GM18951 (cell line): ENCODE measurements around the gene RNFT2.

Source experiments
- POLR2A ChIP-seq: IDR thresholded peaks from 4 replicates; pipeline ENCODE4 v1.6.1; 2011; ENCODE audit warnings: mild to moderate bottlenecking; ENCODE audit not compliant: insufficient read length, insufficient read depth; ENCODE audit errors: extremely low read depth
- in situ Hi-C: fragments of 300-500 bp; cut with MboI; formaldehyde crosslinking; loops from one replicate; pipeline ENCODE4 v1.12.0; 2022; ENCODE audit warnings: low sequenced_read_pairs, mixed read lengths, inconsistent platforms; ENCODE audit not compliant: unreplicated experiment

The RNFT2 gene

DNA sequence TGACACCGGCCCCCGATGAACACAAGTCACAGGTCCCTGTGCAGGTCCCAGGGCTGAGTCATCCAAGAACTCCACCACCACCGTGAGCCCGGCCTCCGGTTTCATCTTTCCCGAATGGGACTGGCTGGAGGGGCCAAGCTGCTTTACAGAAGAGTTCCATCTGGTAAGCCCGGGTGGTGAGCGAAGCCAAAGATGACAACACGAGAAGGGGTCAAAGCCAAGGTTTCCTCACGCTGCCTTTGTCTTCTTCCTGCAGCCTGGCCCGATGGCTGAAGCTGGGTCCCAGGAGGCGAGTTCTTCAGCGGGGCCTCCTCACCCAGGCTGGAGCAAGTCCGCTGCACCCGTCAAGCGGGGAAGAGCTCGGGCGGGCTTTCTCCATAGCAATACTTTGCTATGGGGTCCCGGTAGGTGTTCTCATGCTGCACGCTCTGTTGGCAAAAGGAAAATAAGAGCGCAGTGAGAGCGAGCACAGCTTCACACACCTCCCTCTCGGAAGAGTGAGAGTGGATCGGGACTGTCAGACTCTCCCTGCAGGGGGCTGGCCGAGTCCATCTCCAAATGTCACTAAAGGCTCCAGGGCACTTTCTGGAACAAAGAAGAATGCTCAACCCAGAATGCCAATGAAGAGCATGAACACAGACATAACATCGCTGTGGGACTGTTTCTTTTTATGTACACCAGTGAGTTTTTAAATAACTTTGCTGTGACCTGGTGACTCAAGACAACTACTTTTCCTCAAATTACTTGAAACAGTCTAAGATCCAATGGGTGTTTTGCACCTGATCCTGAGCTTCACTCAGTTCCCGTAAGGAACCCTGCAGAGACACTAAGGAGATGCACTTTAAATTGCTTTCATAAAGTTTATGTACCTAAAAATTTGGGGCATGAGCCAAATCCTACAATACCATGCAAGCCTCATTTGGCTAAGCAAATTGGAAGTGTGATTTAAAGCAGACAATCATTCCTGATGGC, 20.4 kb upstream of the RNFT2 start:
- no peak for TF ChIP-seq POLR2A
- in situ Hi-C loops, result no loop called here

DNA sequence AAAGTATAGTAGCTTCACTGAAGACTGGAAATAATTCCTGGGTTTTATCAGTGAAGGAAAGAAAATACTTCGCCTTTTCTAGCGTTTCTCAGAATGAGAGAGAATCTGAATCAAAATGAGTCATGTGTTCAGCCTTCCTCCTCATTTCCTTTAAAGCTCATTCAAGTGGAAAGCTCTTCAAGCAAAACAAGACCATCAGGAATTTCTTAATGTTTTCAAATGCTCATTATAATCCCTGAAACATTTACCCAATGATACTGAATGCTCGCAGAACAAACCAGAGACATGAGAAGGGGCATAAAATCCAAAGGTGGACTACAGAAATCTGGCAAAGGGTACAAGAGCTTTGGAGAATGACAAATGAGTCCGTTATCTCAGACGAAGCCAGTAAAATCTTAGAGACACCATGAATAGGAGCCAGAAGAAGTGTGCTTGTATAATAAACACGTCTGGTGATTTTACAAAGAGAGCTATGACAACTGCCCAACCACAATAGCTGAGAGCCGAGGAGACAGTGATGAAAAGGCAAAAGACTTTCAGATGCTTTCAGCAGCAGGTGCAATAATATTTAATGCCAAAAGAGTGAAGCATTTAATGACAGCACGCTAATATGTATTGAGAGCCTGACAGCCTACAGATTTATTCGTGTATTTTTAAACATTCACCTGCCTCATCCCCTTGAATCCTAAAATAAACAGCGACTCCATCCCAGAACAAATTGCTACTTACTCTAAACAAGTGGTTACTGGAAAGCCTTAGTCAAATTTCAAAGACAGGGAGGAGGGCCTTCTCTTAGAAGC, 19.3 kb upstream of the RNFT2 start:
- in situ Hi-C loops, result no loop called here
- TF ChIP-seq POLR2A, result no peak

DNA sequence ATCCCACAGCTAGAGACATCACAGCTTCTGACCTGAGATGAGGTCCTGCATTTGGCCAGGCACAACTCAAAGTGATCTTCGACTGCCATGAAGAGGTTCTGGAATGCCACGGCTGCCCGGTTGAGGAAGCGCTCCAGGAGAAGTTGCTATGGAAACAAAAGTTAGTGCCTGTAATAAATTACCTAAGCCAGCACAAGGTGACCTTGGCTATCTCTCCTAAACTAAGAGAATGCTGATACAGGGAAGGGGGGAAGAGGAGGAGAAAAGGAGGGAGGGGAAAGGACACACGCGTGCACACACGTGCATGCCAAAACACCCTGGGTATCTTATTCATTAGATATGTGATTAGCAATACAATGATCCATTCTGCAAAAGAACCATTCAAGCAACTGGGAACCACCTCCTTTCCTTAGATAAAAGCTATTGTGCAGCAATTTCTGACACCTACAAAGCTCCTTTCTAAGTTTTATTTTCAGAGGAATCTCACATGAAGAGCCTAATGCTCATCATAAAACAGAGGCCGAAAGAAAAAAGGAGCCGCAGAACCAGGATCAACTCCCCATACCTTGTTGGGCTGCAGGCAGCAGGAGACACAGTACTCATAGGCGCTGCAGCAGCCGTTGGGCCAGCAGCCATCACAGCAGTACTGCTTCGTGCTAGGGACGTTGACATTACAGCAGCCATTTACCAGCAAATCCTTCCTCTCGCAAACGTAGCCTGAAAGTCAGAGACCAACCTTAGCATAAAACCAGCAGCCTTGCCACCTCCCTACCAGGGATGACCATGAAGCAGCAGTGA, 18.2 kb upstream of the RNFT2 start:
- no peak for TF ChIP-seq POLR2A
- in situ Hi-C loops, result no loop called here

- no peak for TF ChIP-seq POLR2A
- in situ Hi-C loops, result no loop called here
Observed at GRCh38 chr12:116722245-116722644, 15.9 kb upstream of the RNFT2 start.

DNA sequence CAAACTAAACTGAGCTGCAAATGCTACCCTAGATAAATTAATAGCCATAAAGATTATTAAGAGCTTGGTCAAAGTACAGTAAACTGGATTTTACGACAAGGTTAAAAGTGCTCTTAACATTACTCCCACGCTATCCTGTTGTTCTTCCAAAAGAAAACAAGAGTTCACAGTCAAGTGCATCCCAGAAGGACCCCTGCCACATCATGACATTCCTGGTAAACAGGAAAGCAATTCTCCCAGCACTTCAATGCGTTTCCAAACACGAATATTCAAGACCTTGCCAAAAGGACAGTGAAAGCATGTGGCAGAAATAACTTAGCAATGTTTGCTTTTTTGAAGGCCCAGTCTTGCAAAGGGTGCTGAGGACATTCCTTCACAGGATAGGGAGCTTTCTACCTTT, 11.4 kb upstream of the RNFT2 start:
- no peak for TF ChIP-seq POLR2A
- in situ Hi-C loops, result no loop called here

DNA sequence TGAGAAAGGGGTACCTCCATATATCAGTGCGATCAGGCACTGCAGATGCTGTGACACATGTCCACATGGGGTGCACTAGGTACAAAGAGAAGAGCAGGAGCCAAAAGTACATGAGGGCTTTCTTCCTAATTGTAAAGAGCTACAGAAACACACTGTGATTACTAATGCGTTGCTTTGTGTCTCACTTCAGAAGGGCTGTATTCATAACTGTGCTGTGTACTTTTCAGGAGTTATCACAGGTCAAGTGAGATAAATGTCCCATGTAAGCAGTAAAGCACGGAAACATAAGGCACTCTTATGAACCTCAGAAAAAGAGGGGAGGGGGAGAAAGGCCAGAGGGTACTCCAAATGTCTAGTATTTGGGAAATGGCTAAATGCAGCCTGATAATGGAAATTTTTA, 10.9 kb upstream of the RNFT2 start:
- in situ Hi-C loops, result no loop called here

DNA sequence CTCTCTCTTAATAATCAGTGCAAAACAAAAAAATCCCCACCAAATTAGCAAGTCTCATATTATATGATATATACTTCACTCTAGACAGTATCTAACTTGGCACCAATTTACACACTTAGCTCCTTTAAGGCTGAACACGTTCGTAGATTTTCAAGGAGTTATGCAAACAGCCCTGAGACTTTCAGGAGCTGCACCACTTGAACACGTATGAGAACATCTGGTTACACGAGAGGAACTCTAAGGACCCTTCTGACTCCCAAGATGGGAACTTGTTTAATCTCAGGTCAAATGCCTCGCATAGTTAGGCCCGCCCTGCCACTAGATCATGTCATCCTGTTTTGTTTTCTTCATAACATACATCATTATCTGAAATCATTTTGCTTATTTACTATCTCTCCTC, 10.2 kb upstream of the RNFT2 start:
- TF ChIP-seq POLR2A, result no peak
- in situ Hi-C loops, result no loop called here

More for the DNA sequence above, 10.9 kb upstream of the RNFT2 start:
- TF ChIP-seq POLR2A, result no peak

DNA sequence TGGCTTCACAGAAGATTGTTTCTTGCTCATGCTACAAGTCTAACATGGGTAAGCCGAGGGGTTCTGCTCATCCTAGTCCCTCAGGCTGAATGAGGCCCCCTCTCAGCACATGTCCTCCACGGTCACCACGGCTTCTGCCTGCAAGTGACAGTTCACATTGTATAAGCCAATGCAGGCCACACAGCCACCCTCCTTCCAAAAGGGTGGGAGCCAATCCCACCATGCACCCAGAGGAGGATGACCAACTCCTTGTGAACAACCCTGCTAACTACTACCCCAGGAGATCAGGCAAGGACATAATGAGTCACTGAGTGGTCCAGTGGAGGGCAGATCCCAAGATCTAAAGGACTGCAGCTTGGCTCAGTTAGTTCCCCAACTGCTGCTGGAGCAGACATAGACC, 6.3 kb upstream of the RNFT2 start:
- no peak for TF ChIP-seq POLR2A
- in situ Hi-C loops, result no loop called here

DNA sequence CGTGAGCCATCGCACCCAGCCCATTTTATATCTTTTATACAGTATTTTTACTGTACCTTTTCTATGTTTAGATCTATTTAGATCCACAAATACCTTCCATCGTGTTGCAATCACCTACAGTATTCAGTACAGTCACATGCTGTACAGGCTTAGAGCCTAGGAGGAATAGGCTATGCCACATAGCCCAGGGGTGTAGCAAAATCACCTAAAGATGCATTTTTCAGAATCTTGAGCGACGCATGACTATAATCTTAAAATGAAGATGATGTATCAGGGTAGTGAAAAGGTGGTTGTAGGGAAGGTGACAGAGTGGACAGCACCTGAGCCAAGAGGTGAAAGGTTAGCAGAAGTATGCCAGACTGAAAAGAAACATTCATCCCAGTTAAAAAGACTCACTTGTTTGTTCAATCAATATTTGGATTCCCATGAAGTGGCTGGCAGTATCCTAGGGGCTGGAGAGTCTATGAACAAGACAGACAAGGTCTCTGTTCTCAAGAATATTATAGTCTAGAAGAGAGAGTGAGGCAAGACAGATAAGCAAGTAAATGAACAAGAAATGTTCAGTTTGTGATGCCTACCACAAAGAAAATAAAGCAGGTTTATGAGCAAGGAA, 3.9 kb upstream of the RNFT2 start:
- in situ Hi-C loops, result no loop called here
- TF ChIP-seq POLR2A, result no peak

DNA sequence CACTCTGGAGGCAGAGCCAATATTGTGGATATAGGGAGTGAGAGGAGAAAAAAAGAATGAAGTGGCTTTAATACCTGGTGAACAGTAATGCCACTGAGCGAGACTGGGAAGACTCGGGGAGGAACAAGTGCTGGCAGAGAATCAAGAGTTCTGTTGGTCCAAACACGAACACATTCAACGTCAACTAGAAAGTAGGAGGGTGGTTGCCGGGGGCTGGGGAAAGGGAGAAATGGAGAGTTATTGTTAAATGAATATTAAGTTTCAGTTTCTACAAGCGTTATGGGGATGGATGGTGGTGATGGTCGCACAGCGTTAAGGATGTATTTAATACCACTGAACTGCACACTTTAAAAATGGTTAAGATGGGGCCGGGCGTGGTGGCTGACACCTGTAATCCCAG, 3.0 kb upstream of the RNFT2 start:
- in situ Hi-C loops, result no loop called here
- TF ChIP-seq POLR2A, result no peak

DNA sequence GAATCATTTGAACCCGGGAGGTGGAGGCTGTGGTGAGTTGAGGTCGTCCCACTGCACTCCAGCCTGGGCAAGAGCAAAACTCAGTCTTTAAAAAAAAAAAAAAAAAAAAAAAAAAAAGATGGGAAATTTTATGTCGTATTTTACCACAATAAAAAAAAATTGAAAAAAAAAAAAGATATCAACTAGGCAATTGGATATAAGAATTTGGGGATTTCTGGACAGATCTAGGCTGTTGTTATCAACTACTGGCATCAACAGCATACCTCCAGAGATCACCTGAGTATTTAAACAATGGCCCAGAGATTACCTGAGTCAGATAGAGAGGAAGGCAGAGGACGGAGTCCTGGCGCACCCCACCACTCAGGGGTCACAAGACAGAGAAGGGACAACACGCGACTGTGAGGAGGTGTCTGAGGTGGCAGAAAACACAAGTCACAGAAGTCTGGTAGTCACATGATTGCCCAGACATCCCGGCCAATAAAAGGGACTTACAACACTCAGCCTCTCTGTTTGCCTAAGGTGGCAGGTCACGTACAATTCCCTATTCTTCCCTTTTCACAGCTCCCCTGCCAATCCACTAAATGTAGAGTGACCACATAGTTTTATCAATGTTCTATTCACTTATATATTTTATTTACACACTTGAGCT, 2.0 kb upstream of the RNFT2 start:
- TF ChIP-seq POLR2A, result no peak
- in situ Hi-C loops, result no loop called here
